RWPE1 (cell line): Measurements from ENCODE around the gene MS4A14.
"Not testable (repeated sequence)": the region's sequence is repeated elsewhere in the genome, so short reads cannot be mapped to it uniquely, and the experiment has no call there.

Source experiments
- CTCF ChIA-PET: fragments of 350-600 bp; sonication (Branson Sonifier 250); formaldehyde crosslinking; extraction: SDS; loops from one replicate; lab custom pipeline; 2021; lab: Yijun Ruan, JAX
- POLR2A ChIA-PET: fragments of 400-600 bp; formaldehyde crosslinking; extraction: SDS; loops from one replicate; lab custom pipeline; 2020; ENCODE audit warnings: antibody characterized with exemption; ENCODE audit not compliant: low non-redundant PET; lab: Yijun Ruan, JAX
- DNase-seq: peaks from one replicate; pipeline ENCODE4 v3.0.0; 2012; ENCODE audit warnings: low spot score
- H3K27ac ChIP-seq: fragments of 450-650 bp; 2 replicates; pipeline ENCODE4 v1.5.1; 2017
- TF ChIP-seq, protein P1 (sequence below): fragments of 450-650 bp; conservative IDR thresholded peaks from 2 replicates; pipeline ENCODE4 v1.5.1; 2017; ENCODE audit warnings: low read depth, mild to moderate bottlenecking

Gene MS4A14

DNA sequence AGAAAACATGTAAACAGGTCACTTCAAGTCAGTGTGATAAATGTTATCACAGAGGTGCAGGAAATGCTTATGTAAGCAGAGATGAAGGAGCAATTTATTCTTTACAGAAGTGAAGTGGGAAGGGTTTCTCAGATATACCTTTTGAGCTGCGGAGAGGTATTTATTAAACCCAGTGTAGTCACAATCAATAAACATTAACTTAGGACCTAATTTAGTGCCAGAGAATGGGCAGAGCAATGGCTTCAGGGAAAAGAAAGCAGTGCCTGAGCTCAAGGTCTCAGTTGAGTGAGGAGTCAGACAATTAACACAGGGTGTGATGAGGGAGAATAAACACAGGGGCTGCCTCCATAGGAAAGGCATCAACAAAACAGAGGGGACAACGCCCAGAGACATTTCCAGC lies 35.0 kb downstream of the MS4A14 start:
- ChIA-PET POLR2A (no interaction called here), CTCF (no interaction called here)
- no peak for DNase-seq
- H3K27ac ChIP-seq = no peak overlapping the region
- TF ChIP-seq, protein P1, sequence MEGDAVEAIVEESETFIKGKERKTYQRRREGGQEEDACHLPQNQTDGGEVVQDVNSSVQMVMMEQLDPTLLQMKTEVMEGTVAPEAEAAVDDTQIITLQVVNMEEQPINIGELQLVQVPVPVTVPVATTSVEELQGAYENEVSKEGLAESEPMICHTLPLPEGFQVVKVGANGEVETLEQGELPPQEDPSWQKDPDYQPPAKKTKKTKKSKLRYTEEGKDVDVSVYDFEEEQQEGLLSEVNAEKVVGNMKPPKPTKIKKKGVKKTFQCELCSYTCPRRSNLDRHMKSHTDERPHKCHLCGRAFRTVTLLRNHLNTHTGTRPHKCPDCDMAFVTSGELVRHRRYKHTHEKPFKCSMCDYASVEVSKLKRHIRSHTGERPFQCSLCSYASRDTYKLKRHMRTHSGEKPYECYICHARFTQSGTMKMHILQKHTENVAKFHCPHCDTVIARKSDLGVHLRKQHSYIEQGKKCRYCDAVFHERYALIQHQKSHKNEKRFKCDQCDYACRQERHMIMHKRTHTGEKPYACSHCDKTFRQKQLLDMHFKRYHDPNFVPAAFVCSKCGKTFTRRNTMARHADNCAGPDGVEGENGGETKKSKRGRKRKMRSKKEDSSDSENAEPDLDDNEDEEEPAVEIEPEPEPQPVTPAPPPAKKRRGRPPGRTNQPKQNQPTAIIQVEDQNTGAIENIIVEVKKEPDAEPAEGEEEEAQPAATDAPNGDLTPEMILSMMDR = no peak

DNA sequence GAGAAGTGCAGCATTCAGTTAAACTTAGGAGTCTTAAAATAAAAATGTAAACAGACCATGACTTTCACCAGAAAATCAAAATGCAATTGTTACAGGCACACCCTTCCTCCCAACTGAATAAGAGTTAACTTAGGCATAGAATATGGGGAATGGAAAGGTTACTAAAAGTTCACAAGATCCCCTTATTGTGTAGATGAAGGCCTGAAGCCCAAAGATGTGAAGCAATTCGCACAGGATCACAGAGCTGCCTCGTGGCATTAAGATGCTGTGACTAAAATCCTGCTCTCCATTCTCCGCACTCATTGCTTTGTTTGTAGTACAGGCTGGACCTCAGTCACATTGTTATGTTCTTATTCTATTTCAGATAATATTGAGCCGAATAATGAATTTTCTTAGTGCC lies 37.1 kb downstream of the MS4A14 start:
- CTCF ChIA-PET = no interaction called here
- TF ChIP-seq, protein P1 = no peak
- DNase-seq = no peak
- POLR2A ChIA-PET = no interaction called here
- H3K27ac ChIP-seq = no peak overlapping the region

DNA sequence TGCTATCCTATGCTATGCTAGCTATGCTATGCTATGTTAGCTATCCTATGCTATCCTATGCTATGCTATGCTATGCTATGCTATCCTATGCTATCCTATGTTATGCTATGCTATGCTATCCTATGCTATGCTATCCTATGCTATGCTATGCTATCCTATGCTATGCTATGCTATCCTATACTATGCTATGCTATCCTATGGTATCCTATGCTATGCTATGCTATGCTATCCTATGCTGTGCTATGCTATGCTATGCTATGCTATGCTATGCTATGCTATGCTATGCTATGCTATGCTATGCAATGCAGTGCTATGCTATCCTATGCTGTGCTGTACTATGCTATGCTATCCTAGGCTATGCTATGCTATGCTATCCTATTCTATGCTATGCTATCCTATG lies 50.8 kb downstream of the MS4A14 start:
- DNase-seq = no peak
- ChIA-PET CTCF (no interaction called here), POLR2A (no interaction called here)
- TF ChIP-seq, protein P1 = no peak
- no peak overlapping the region for H3K27ac ChIP-seq

DNA sequence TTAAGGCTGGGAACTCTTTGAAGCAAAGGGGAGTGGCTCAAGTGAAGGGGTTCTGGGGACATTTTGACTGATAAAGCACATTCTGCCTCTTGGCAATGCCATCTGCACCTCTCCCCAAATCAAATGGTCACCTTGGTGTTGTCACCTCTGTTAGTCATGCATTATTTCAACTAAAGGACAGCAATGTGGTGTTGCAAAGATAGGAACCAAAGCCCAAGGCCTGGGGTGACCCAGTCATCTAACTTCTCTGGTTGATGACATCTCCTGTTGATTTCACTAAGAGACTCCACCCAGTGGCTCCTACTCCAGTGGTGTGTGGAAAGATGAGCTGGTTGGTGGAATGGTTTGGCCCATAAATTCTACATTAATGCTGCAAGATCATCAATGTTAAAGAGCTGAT lies 51.6 kb downstream of the MS4A14 start:
- ChIA-PET CTCF (no interaction called here), POLR2A (no interaction called here)
- H3K27ac ChIP-seq = no peak overlapping the region
- TF ChIP-seq, protein P1 = no peak
- DNase-seq = no peak

DNA sequence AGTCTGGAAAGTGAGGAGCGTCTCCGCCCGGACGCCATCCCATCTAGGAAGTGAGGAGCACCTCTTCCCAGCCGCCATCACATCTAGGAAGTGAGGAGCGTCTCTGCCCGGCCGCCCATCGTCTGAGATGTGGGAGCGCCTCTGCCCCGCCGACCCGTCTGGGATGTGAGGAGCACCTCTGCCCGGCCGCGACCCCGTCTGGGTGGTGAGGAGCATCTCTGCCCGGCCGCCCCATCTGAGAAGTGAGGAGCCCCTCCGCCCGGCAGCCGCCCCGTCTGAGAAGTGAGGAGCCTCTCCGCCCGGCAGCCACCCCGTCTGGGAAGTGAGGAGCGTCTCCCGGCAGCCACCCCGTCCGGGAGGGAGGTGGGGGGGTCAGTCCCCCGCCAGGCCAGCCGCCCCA lies 54.9 kb downstream of the MS4A14 start:
- DNase-seq, H3K27ac ChIP-seq, CTCF ChIA-PET, POLR2A ChIA-PET: not testable (repeated sequence)

DNA sequence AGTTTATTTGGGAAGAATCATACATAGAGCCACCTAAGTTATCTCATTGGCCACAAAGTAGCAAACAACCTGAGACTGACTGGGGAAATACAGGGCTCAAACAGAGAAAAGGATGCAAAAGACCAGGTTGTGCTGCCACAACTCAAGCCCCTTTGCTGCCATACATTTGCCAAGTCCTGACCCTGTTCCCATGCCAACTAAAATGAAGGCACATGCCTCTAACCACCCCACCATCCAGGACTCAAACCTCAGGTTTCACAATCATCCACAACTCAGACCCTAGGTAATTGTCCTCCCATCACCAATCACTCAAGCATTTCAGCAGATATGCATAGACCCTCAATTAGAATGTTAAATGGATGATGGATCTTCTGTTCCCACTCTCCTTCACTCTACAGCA lies 58.0 kb downstream of the MS4A14 start:
- no peak overlapping the region for H3K27ac ChIP-seq
- no peak for DNase-seq
- POLR2A ChIA-PET = no interaction called here
- CTCF ChIA-PET = no interaction called here
- TF ChIP-seq, protein P1 = no peak

DNA sequence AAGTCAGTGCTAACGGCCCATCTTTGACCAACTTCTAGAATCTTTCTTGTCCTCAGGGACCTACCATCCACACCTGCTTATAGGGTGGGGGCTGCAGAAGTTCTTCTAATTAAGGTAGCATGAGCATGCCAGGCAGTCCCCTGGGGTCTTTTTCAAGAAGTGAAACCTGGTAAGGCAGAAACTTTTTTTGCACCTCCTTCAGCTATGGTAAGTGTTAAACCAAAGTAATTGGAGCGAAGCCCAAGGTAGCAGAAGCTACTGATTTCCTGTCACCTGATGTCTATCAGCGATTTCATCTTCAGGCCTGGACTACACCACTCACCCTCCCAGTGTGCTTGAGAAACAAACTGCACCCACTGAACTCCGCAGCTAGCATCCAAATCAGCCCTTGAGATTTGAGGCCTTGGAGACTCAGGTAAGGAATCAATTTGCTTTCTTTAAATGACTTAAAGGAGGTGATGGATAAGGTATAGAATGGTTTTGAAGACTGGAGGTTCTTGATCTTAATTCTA lies 59.3 kb downstream of the MS4A14 start, which contains the start of gene MS4A1:
MS4A1 (plus strand) TSS at position 317 of the 512 bp plus-strand sequence. CDS start 6,528 bp downstream, outside the sequence.
- POLR2A ChIA-PET = no interaction called here
- no peak for DNase-seq
- CTCF ChIA-PET = interaction anchor here (0.6 kb wide), 1 partner anchor 11 kb away, joined by 3 read pairs; no protein-coding TSS in a partner anchor
- no peak within 1 kb of the TSS for H3K27ac ChIP-seq
- TF ChIP-seq, protein P1 = no peak
